Measurements from ENCODE around the gene MFSD12.

GRCh38 chr19:3524078-3524842 lies 33.1 kb downstream of the MFSD12 start:
- no peak for TF ChIP-seq YY1 (IDR thresholded peaks at IDR 0.05; ENCODE audit: insufficient read depth, insufficient read length)
- no peak for TF ChIP-seq ZNF274 (IDR thresholded peaks at IDR 0.05; ENCODE audit: low read depth, low read length)
- TF ChIP-seq SUZ12 (IDR thresholded peaks at IDR 0.05; ENCODE audit: extremely low read depth, insufficient read depth, insufficient read length) = no peak

Measured in NT2/D1 (cell line).